Trophoblast cell (in vitro differentiated cells and primary cell): ENCODE data around the gene MED12.

Experiments
- DNase-seq, 2 donors: peaks; one replicate each; pipeline ENCODE4 v3.0.0-alpha.2; 2016
- H2AFZ ChIP-seq: 2 replicates; pipeline ENCODE4 v1.6.1; 2013; ENCODE audit warnings: low read length, moderate library complexity, mild to moderate bottlenecking; ENCODE audit not compliant: insufficient read depth, poor library complexity
- H2AK5ac ChIP-seq: 2 replicates; pipeline ENCODE4 v1.6.1; 2013; ENCODE audit warnings: mild to moderate bottlenecking, low read length
- H2BK120ac ChIP-seq: 2 replicates; pipeline ENCODE4 v1.6.1; 2013; ENCODE audit warnings: low read length, mild to moderate bottlenecking, moderate library complexity; ENCODE audit not compliant: insufficient read depth, poor library complexity
- H2BK12ac ChIP-seq: 2 replicates; pipeline ENCODE4 v1.6.1; 2013; ENCODE audit warnings: mild to moderate bottlenecking, low read length, moderate library complexity
- H2BK5ac ChIP-seq: 2 replicates; pipeline ENCODE4 v1.6.1; 2013; ENCODE audit warnings: low read length, low read depth, moderate library complexity, mild to moderate bottlenecking; ENCODE audit not compliant: poor library complexity
- H3K14ac ChIP-seq: 2 replicates; pipeline ENCODE4 v1.6.1; 2013; ENCODE audit warnings: mild to moderate bottlenecking, low read length
- H3K18ac ChIP-seq: 2 replicates; pipeline ENCODE4 v1.6.1; 2013; ENCODE audit warnings: mild to moderate bottlenecking, low read length
- H3K23ac ChIP-seq: 2 replicates; pipeline ENCODE4 v1.6.1; 2013; ENCODE audit warnings: low read length
- H3K27ac ChIP-seq: 2 replicates; pipeline ENCODE4 v1.5.1; 2013; ENCODE audit warnings: low read depth, mild to moderate bottlenecking, inconsistent platforms, low read length, moderate library complexity
- H3K27me3 ChIP-seq: 2 replicates; pipeline ENCODE4 v1.6.1; 2013; ENCODE audit warnings: inconsistent platforms, mild to moderate bottlenecking, low read length, moderate library complexity; ENCODE audit not compliant: insufficient read depth
- H3K36me3 ChIP-seq, 2 experiments: 1 replicate in 1 of 2; 2 replicates in 1 of 2; pipeline ENCODE4 v1.6.1; 2013; ENCODE audit warnings: low read length in 2 of 2, mild to moderate bottlenecking in 2 of 2, moderate library complexity in 1 of 2; ENCODE audit not compliant: insufficient read depth in 2 of 2, control insufficient read depth in 1 of 2
- H3K4ac ChIP-seq: 2 replicates; pipeline ENCODE4 v1.6.1; 2013; ENCODE audit warnings: low read depth, mild to moderate bottlenecking, low read length, moderate library complexity
- H3K4me1 ChIP-seq, 2 experiments: 1 replicate in 1 of 2; 2 replicates in 1 of 2; pipeline ENCODE4 v1.6.1; 2013; ENCODE audit warnings: low read length in 2 of 2, mild to moderate bottlenecking in 2 of 2, moderate library complexity in 1 of 2; ENCODE audit not compliant: insufficient read depth in 2 of 2, control insufficient read depth in 1 of 2
- H3K4me2 ChIP-seq: 2 replicates; pipeline ENCODE4 v1.6.1; 2013; ENCODE audit warnings: inconsistent platforms, mild to moderate bottlenecking, low read length, moderate library complexity
- H3K4me3 ChIP-seq: 2 replicates; pipeline ENCODE4 v1.5.1; 2013; ENCODE audit warnings: mild to moderate bottlenecking, low read depth, low read length, inconsistent platforms
- H3K79me1 ChIP-seq: one replicate; pipeline ENCODE4 v1.6.1; 2013; ENCODE audit warnings: low read length
- H3K79me2 ChIP-seq: 2 replicates; pipeline ENCODE4 v1.6.1; 2013; ENCODE audit warnings: low read length, mild to moderate bottlenecking; ENCODE audit not compliant: control insufficient read depth, insufficient read depth, poor library complexity
- H3K9ac ChIP-seq: 2 replicates; pipeline ENCODE4 v1.6.1; 2013; ENCODE audit warnings: mild to moderate bottlenecking, low read length
- H3K9me3 ChIP-seq: 2 replicates; pipeline ENCODE4 v1.6.1; 2013; ENCODE audit warnings: low read depth, mild to moderate bottlenecking, control low read depth, inconsistent platforms, low read length; ENCODE audit not compliant: insufficient read depth
- H4K12ac ChIP-seq: 2 replicates; pipeline ENCODE4 v1.6.1; 2013; ENCODE audit warnings: low read depth, mild to moderate bottlenecking, low read length, moderate library complexity
- H4K8ac ChIP-seq: 2 replicates; pipeline ENCODE4 v1.6.1; 2013; ENCODE audit warnings: low read depth, mild to moderate bottlenecking, low read length, moderate library complexity
- H4K91ac ChIP-seq: one replicate; pipeline ENCODE4 v1.6.1; 2013; ENCODE audit warnings: low read depth, mild to moderate bottlenecking, low read length, moderate library complexity
- WGBS: extraction: QIAGEN DNeasy Blood & Tissue Kit; methylation state at CpG from one replicate; pipeline ENCODE4 v1.1.7; 2013; ENCODE audit warnings: missing lambda C conversion rate; ENCODE audit not compliant: insufficient read length, insufficient coverage; ENCODE audit errors: extremely low coverage; 5-methylcytosine and 5-hydroxymethylcytosine counted together

Gene MED12

GRCh38 chrX:71103110-71103983 lies 15.0 kb upstream of the MED12 start:
- H2AK5ac ChIP-seq: no peak overlapping the region
- H3K79me1 ChIP-seq: peaks cover 7% of the 10 kb centered on the region
- H4K91ac ChIP-seq: peak overlapping the region; percentile 63
- H3K4me2 ChIP-seq: peak overlapping the region; percentile 45
- H2AFZ ChIP-seq: no peak overlapping the region
- H3K23ac ChIP-seq: no peak overlapping the region
- H2BK12ac ChIP-seq: peak overlapping the region; percentile 69
- H4K8ac ChIP-seq: peak overlapping the region; percentile 57
- H3K4me3 ChIP-seq: no peak overlapping the region
- H3K9me3 ChIP-seq: no peaks in the 10 kb centered on the region
- no peak overlapping the region for H2BK5ac ChIP-seq
- H3K4ac ChIP-seq: no peak overlapping the region
- H3K9ac ChIP-seq: no peak overlapping the region
- H3K27me3 ChIP-seq: no peaks in the 10 kb centered on the region
- no peaks in the 10 kb centered on the region for H3K79me2 ChIP-seq
- H2BK120ac ChIP-seq: no peak overlapping the region
- peak overlapping the region; percentile 63 for H3K14ac ChIP-seq
- peaks cover 25 to 40% of the 10 kb centered on the region in 2 experiments for H3K4me1 ChIP-seq
- peak overlapping the region; percentile 66 for H3K27ac ChIP-seq
- no peak overlapping the region for H3K18ac ChIP-seq
- no peak overlapping the region for H4K12ac ChIP-seq
- no CpG with 5 or more reads among the region's 10 CpGs for WGBS
- peak in 1 of 2 donors; percentile 13 for DNase-seq
- peaks cover 0 to 7% of the 10 kb centered on the region in 2 experiments for H3K36me3 ChIP-seq

- Histone ChIP-seq H2AK5ac (no peak overlapping the region), H3K23ac (no peak overlapping the region), H3K27ac (no peak overlapping the region), H3K14ac (no peak overlapping the region), H3K79me2 (no peaks in the 10 kb centered on the region), H3K9ac (no peak overlapping the region), H3K79me1 (peaks cover 7% of the 10 kb centered on the region), H3K18ac (no peak overlapping the region), H3K4me3 (no peak overlapping the region), H3K4me2 (no peak overlapping the region), H4K91ac (no peak overlapping the region), H4K8ac (no peak overlapping the region), H4K12ac (no peak overlapping the region), H3K36me3 (peaks cover 0 to 6% of the 10 kb centered on the region in 2 experiments), H3K27me3 (no peaks in the 10 kb centered on the region), H2AFZ (no peak overlapping the region), H3K4me1 (peaks cover 25 to 41% of the 10 kb centered on the region in 2 experiments), H3K9me3 (no peaks in the 10 kb centered on the region), H2BK5ac (no peak overlapping the region), H3K4ac (no peak overlapping the region), H2BK12ac (no peak overlapping the region), H2BK120ac (no peak overlapping the region)
- WGBS: no CpG with 5 or more reads among the region's 3 CpGs
- DNase-seq: no peak
Observed at GRCh38 chrX:71105628-71106027, 12.8 kb upstream of the MED12 start.

GRCh38 chrX:71106427-71106826 lies 12.0 kb upstream of the MED12 start, which contains the start of gene CXorf65:
CXorf65 (minus strand) TSS chrX:71106740; CDS start chrX:71106556, 184 bp downstream.
- H4K91ac ChIP-seq: peak within 1 kb of the TSS; percentile 36
- peaks cover 20 to 35% of the 10 kb centered on the region in 2 experiments for H3K4me1 ChIP-seq
- no peaks in the 10 kb centered on the region for H3K79me2 ChIP-seq
- H3K14ac ChIP-seq: peak within 1 kb of the TSS; percentile 58
- no peak within 1 kb of the TSS for H2AK5ac ChIP-seq
- no peak within 1 kb of the TSS for H2AFZ ChIP-seq
- peak within 1 kb of the TSS; percentile 30 for H3K4me2 ChIP-seq
- peak within 1 kb of the TSS; percentile 6 for H3K4ac ChIP-seq
- peaks cover 7% of the 10 kb centered on the region for H3K79me1 ChIP-seq
- H2BK120ac ChIP-seq: peak within 1 kb of the TSS; percentile 87
- no peaks in the 10 kb centered on the region for H3K9me3 ChIP-seq
- H3K27ac ChIP-seq: peak within 1 kb of the TSS; percentile 54
- DNase-seq: no peak
- peaks cover 0 to 2% of the 10 kb centered on the region in 2 experiments for H3K36me3 ChIP-seq
- no peak within 1 kb of the TSS for H3K18ac ChIP-seq
- H3K9ac ChIP-seq: no peak within 1 kb of the TSS
- H2BK12ac ChIP-seq: peak within 1 kb of the TSS; percentile 61
- H4K12ac ChIP-seq: no peak within 1 kb of the TSS
- no CpG with 5 or more reads among the region's 1 CpG for WGBS
- peak within 1 kb of the TSS; percentile 32 for H2BK5ac ChIP-seq
- H3K27me3 ChIP-seq: no peaks in the 10 kb centered on the region
- no peak within 1 kb of the TSS for H3K4me3 ChIP-seq
- peak within 1 kb of the TSS; percentile 52 for H4K8ac ChIP-seq
- H3K23ac ChIP-seq: no peak within 1 kb of the TSS

- no peak overlapping the region for H3K4ac ChIP-seq
- WGBS: no CpG with 5 or more reads among the region's 4 CpGs
- H3K4me3 ChIP-seq: no peak overlapping the region
- H4K8ac ChIP-seq: no peak overlapping the region
- no peaks in the 10 kb centered on the region for H3K27me3 ChIP-seq
- peak overlapping the region; percentile 54 for H3K27ac ChIP-seq
- no peak overlapping the region for H3K18ac ChIP-seq
- H2BK120ac ChIP-seq: peak overlapping the region; percentile 87
- H3K79me2 ChIP-seq: no peaks in the 10 kb centered on the region
- H2AK5ac ChIP-seq: no peak overlapping the region
- peaks cover 16 to 32% of the 10 kb centered on the region in 2 experiments for H3K4me1 ChIP-seq
- no peak overlapping the region for H2AFZ ChIP-seq
- H3K4me2 ChIP-seq: no peak overlapping the region
- H3K23ac ChIP-seq: no peak overlapping the region
- peaks cover 7% of the 10 kb centered on the region for H3K79me1 ChIP-seq
- H3K36me3 ChIP-seq: no peaks in the 10 kb centered on the region
- no peak overlapping the region for H3K14ac ChIP-seq
- no peaks in the 10 kb centered on the region for H3K9me3 ChIP-seq
- H2BK12ac ChIP-seq: peak overlapping the region; percentile 61
- no peak overlapping the region for H4K12ac ChIP-seq
- H3K9ac ChIP-seq: no peak overlapping the region
- no peak for DNase-seq
- peak overlapping the region; percentile 12 for H2BK5ac ChIP-seq
- peak overlapping the region; percentile 36 for H4K91ac ChIP-seq
Observed at GRCh38 chrX:71107245-71107644, 11.2 kb upstream of the MED12 start.
